Measurements from ENCODE around the gene GATC. TPM values are rescaled to one million over a fixed set of nuclear protein-coding genes. Genes with fewer than 3 reads are reported as not detected.
"Not testable (repeated sequence)": the region's sequence is repeated elsewhere in the genome, so short reads cannot be mapped to it uniquely, and the experiment has no call there.

Gene GATC
- total RNA-seq, 1 donor from 2014 or later, result 26.9 TPM

DNA sequence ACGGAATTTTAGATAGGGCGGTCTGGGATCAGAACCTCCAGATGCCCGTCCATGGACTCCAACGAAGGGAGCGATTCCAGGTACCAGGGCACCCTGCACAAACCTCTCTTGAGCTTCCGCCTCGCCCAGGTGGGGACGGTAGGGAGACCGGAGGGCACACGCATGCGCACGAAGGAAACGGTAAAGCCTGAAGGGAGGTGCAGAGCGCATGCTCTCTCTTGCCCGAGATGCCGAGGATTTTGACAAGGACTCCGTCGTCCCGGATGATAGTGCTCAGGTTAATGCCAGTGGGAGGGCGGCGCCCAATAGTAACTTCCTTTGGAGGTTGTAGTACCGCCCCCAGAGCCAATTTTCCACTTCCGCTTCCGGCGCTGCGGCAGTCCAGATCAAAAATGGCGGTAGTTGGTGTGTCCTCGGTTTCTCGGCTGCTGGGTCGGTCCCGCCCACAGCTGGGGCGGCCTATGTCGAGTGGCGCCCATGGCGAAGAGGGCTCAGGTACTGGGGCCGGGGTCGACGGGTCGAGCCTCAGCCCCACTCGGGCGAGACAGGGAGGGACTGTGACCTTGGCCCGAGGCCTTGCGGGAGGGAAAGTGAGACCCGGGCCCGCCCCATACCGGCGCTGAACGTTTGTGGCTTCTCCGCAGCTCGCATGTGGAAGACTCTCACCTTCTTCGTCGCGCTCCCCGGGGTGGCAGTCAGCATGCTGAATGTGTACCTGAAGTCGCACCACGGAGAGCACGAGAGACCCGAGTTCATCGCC lies 8.3 kb upstream of the GATC start, which contains the start of gene COX6A1:
Gene COX6A1 (plus strand): TSS at position 379 of the 760 bp plus-strand sequence. CDS start 14 bp downstream, at position 393.
- DNase-seq, result peak; percentile 95

DNA sequence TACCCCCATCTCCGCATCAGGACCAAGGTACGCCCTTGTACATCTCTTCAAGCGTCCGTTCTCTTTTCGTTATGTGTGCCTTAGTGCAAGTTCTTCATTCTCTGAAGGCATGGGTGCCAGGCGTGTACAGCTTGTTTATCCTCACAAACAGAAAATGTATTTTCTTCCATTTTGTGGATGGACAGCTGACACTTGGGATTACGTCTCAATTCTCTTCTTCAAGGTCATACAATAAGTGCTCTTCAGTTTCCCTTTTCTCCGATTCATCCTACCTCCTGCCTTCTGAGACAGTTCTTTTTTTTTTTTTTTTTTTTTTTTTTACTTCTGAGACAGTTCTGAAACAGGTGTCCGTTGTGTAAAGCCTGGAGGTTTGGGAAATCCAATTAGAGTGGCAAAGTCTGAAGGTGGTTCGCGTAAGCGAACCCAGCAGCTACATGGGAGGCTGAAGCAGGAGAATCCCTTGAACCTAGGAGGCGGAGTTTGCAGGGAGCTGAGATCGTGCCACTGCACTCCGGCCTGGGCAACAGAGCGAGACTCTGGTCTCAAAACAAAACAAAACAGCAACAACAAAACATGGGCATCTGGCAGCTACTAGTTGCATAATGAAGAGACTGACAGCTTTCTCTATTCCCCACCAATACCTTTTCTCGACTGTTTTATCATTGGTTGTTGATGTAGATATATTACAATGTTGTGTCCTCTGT lies 7.6 kb upstream of the GATC start:
- DNase-seq, result peak; percentile 18

GRCh38 chr12:120439646-120440247 lies 6.5 kb upstream of the GATC start:
- peak; percentile 86 for DNase-seq

GRCh38 chr12:120444676-120445075 lies 1.6 kb upstream of the GATC start:
- DNase-seq, result no peak

- not testable (repeated sequence) for DNase-seq
These were observed 567 bp downstream of the GATC start for GRCh38 chr12:120446844-120447178.

DNA sequence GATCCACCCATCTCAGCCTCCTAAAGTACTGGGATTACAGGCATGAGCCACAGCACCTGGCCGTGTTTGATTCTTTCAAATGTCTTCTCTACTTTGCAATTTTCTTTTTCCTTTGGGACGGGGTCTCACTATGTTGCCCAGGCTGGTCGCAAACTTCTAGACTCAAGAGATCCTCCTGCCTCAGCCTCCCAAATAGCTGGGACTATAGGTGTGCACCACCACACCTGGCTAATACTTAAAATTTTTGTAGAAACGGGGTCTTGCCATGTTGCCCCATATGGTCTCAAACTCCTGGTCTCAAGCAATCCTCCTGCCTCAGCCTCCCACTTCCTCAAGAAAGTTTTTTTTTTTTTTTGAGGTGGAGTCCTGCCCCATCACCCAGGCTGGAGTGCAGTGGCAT lies 1.7 kb downstream of the GATC start:
- no peak for DNase-seq

DNA sequence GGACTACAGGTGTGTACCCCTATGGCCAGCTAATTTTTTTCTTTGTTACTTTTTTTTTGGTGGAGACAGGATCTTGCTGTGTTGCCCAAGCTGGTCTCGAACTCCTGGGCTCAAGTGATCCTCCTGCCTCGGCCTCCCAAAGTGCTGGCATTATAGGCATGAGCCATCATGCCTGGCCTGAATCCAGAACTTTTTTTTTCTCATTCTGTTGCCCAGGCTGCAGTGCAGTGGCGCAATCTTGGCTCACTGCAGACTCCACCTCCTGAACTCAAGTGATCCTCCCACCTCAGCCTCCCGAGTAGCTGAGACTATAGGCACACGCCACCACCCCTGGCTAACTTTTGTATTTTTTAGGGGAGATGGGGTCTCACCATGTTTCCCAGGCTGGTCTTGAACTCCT lies 6.3 kb downstream of the GATC start:
- not testable (repeated sequence) for DNase-seq

GRCh38 chr12:120453060-120453750 lies 7.0 kb downstream of the GATC start:
- no peak for DNase-seq

DNA sequence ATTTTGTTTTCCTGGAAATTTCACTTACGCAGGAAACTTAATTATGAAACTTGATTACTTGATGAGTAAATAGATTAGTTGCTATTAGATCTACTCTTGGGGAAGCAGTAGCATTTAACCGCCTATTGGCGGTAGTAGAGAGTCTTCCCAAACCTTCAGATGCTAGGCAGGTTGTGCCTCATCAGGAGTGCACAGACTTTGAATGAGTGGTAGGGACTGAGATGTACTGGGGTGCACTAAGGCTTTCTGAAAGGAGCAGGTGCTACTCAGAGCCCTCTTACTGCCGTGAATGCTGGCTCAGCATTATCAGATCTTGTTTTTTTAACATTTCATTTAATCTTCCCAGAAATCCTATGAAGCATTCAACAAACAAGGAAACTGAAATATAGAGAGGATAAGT lies 7.7 kb downstream of the GATC start:
- peak; percentile 49 for DNase-seq

DNA sequence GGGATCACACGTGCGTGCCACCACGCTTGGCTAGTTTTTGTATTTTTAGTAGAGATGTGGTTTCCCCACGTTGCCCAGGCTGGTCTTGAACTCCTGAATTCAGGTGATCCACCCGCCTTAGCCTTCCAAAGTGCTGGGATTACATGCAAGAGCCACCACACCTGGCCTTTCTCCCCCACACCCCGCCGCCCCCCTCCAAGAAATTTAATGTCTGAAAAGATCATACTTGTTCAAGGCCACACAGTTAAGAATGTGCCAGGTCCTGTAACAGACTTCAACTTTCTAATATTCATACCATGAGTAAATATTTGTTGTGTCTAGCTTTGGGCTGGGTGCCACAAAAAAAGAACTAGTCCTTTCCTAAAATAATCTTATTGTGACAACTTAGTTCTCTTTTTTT lies 9.1 kb downstream of the GATC start:
- no peak for DNase-seq

DNA sequence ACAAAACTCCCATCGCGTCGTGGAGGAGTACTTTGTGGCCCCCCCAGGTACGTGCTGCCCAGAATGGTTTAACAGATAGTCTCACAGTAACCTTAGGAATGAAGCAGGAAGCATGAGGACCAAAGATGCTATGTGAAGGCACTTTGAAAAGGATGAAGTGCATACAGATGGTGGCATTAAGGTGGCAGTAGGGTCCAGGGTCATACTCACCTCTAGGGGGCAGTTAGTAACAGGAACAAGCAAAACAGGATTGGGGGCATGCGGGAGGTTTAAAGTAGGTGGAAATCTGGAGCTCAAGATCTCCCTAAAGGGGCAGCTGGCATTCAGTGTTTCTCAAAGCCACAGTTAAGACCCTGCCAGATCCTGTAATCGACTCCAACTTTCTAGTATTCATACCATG lies 10.9 kb downstream of the GATC start:
- peak; percentile 40 for DNase-seq

DNA sequence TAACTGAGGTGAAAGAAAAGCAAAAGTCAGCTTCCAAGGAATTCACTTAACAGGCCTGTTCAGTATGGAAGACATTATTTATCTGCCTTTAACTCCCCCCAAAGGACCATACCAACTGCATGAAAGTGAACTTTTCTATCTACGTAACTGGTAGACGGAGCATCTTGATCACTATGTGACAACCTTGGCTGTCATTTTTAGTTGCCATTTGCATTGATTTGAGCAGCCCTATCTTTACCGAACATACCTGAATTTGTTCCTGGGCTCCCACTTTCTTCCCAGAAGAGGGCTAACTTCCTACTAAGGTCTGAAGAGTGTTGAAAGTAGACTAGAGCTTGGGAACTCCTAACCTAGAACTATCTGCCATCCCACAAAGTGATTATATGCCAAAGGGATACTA lies 13.9 kb downstream of the GATC start:
- DNase-seq, result no peak

- DNase-seq, result no peak
These were observed 15.9 kb downstream of the GATC start for GRCh38 chr12:120462099-120462640.

GRCh38 chr12:120463712-120464111 lies 17.5 kb downstream of the GATC start:
- DNase-seq, result no peak

- no peak for DNase-seq
These were observed 19.5 kb downstream of the GATC start for GRCh38 chr12:120465756-120466155.

- peak; percentile 64 for DNase-seq
These were observed 20.5 kb downstream of the GATC start for GRCh38 chr12:120466560-120467315.

GRCh38 chr12:120467439-120467838 lies 21.2 kb downstream of the GATC start:
- no peak for DNase-seq

- DNase-seq, result peak; percentile 69
These were observed 22.1 kb downstream of the GATC start for GRCh38 chr12:120468325-120468820.

DNA sequence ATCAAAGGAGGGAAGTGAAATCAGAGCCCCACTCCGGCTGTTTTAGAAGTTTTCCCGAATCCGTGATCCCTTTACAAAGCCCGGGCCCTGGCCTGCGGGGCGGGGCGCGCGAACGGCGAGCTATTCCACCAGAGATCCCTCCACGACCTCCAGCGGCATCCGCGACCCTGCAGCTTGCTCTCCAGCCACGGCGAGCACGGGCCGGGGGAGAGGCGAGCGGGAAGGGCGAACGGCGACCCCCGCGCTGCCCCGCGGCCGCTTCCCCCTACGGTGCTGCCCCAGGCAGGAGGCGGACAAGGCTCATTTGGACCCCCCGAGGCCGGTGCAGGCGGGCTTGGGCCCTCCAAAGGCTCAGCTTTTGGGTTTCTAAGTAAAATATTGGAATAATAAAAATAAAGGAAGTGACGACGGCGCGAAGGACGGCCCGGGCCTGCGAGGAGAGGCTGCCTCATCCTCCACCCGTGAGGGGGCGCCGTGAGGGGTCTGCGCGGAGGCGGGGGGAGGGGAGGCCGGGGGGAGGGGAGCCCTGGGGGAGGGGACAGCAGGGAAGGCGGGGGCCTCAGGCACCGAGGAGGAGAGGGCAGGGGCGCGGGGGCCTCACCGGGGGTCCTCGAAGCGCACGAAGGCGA lies 22.7 kb downstream of the GATC start:
- DNase-seq, result peak; percentile 62

GRCh38 chr12:120469450-120470149 lies 23.4 kb downstream of the GATC start, which contains the start of gene SRSF9:
Gene SRSF9 (minus strand): TSS chr12:120469748. CDS start chr12:120469609, 139 bp downstream.
- peak; percentile 99 for DNase-seq

Measured in dermis blood vessel endothelial cell (primary cell).